Esophagus muscularis mucosa (tissue), 4 donors: ENCODE data around the gene ZER1. TPM values are rescaled to one million over a fixed set of nuclear protein-coding genes. Genes with fewer than 3 reads are reported as not detected.
"Not testable (repeated sequence)": the region's sequence is repeated elsewhere in the genome, so short reads cannot be mapped to it uniquely, and the experiment has no call there.

Experiments used
- DNase-seq: peaks from one replicate; pipeline ENCODE4 v3.0.0-alpha.2; 2017; ENCODE audit errors: extremely low spot score
- H3K27ac ChIP-seq, 4 donors: fragments of 200-600 bp; sonication (generic); replicated peaks in 1 of 4; 1 replicate in 3 of 4; 2 replicates in 1 of 4; pipeline ENCODE4 v1.5.1; 2016 to 2019; ENCODE audit warnings: mild to moderate bottlenecking in 1 of 4
- H3K27me3 ChIP-seq, 4 donors: fragments of 200-600 bp; sonication (generic); one replicate each; pipeline versions ENCODE4 v1.5.1 to v1.6.0; 2016 to 2019
- H3K36me3 ChIP-seq, 4 donors: fragments of 200-600 bp; sonication (generic); one replicate each; pipeline ENCODE4 v1.5.1; 2016 to 2019
- H3K4me1 ChIP-seq, 4 donors: fragments of 200-600 bp; sonication (generic); one replicate each; pipeline ENCODE4 v1.5.1; 2016 to 2019
- H3K4me3 ChIP-seq, 4 donors: fragments of 200-600 bp; sonication (generic); 1 replicate in 2 of 4; 2 replicates in 2 of 4; pipeline ENCODE4 v1.5.1; 2016 to 2019; ENCODE audit warnings: mild to moderate bottlenecking in 4 of 4, moderate library complexity in 1 of 4
- H3K9me3 ChIP-seq, 4 donors: fragments of 200-600 bp; sonication (generic); 1 replicate in 3 of 4; 2 replicates in 1 of 4; pipeline ENCODE4 v1.5.1; 2016 to 2019
- CTCF ChIP-seq, 3 experiments: fragments of 200-600 bp in 2 of 3; fragments of 450-650 bp in 1 of 3; sonication (generic) in 2 of 3; IDR thresholded peaks; one replicate each; pipeline ENCODE4 v1.5.1; 2017 to 2019; ENCODE audit warnings: antibody characterized with exemption in 3 of 3, mild to moderate bottlenecking in 2 of 3, moderate library complexity in 1 of 3
- EP300 ChIP-seq: sonication (generic); formaldehyde crosslinking; IDR thresholded peaks from one replicate; pipeline ENCODE4 v1.6.1; 2017; ENCODE audit warnings: antibody characterized with exemption
- POLR2A ChIP-seq: fragments of 450-650 bp; IDR thresholded peaks from one replicate; pipeline ENCODE4 v1.6.1; 2017; ENCODE audit warnings: antibody characterized with exemption, moderate library complexity, mild to moderate bottlenecking, low read depth
- POLR2AphosphoS5 ChIP-seq, 2 donors: sonication (generic); formaldehyde crosslinking; IDR thresholded peaks; one replicate each; pipeline ENCODE4 v1.6.1; 2017; ENCODE audit warnings: antibody characterized with exemption in 2 of 2
- WGBS: methylation state at CpG from one replicate; pipeline ENCODE4 v1.1.5; 2018; 5-methylcytosine and 5-hydroxymethylcytosine counted together
- intact Hi-C: fragments of 100-400 bp; cut with DNase I; formaldehyde crosslinking; loops from one replicate; pipeline ENCODE4 v1.15.1; 2023
- total RNA-seq, 4 donors: library from RNA; depleted of rRNA; stranded (reverse); fragments of >200 nt; gene quantifications; one replicate each; pipeline versions ENCODE4 v1.1.0 to v1.2.1, GENCODE V29; 2016

The ZER1 gene
- total RNA-seq, 4 donors from 2014 or later, result 56.5 to 114 (median 79.4) TPM

GRCh38 chr9:128694344-128694743 lies 77.4 kb downstream of the ZER1 start:
- no peak for TF ChIP-seq EP300
- no peak for TF ChIP-seq POLR2AphosphoS5 (IDR thresholded peaks at IDR 0.05)
- H3K36me3 ChIP-seq, result peaks cover 31 to 57% (median 51%) of the 10 kb centered on the region in 4 donors

GRCh38 chr9:128693738-128694137 lies 78.0 kb downstream of the ZER1 start:
- H3K4me3 ChIP-seq, H3K27me3 ChIP-seq, H3K27ac ChIP-seq, H3K9me3 ChIP-seq, intact Hi-C loops, DNase-seq: not testable (repeated sequence)
- Histone ChIP-seq H3K4me1 (peaks cover 14 to 22% (median 18%) of the 10 kb centered on the region in 4 donors), H3K36me3 (peaks cover 31 to 57% (median 51%) of the 10 kb centered on the region in 4 donors)
- WGBS, result 83% methylated on average over 3 of the region's 3 CpGs

More at GRCh38 chr9:128694344-128694743, 77.4 kb downstream of the ZER1 start:
- intact Hi-C loops, result no loop called here
- no peak overlapping the region for H3K27ac ChIP-seq
- 79% methylated on average over 6 of the region's 6 CpGs for WGBS
- no peaks in the 10 kb centered on the region for H3K9me3 ChIP-seq
- peaks cover 14 to 22% (median 18%) of the 10 kb centered on the region in 4 donors for H3K4me1 ChIP-seq
- H3K4me3 ChIP-seq, result no peak overlapping the region
- no peak for DNase-seq
- H3K27me3 ChIP-seq, result no peaks in the 10 kb centered on the region

DNA sequence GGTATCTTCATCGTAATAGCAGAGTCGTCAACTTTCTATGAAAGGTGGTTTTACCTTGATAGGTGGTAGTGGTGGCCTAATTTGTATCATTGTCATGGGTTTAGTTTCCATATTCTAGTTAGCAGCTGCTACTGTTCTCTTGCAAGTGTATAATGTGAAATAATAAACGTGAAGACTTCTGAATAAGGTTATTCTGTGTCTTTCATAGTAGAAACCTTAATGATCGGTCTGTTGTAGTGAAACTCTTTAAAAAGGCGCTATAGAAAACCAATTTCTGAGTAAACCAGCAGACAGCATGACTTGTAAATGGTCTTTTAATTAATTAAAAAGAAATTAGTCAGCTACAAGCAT lies 81.1 kb downstream of the ZER1 start:
- H3K4me3 ChIP-seq, result peak overlapping the region; percentile 78 to 93 (median 90)
- no peaks in the 10 kb centered on the region for H3K27me3 ChIP-seq
- H3K36me3 ChIP-seq, result peaks cover 31 to 46% (median 44%) of the 10 kb centered on the region in 4 donors
- peak overlapping the region; percentile 72 to 98 (median 90) for H3K27ac ChIP-seq
- H3K9me3 ChIP-seq, result no peaks in the 10 kb centered on the region
- WGBS, result 11% methylated on average over 5 of the region's 5 CpGs
- peaks cover 18 to 31% (median 27%) of the 10 kb centered on the region in 4 donors for H3K4me1 ChIP-seq
- DNase-seq, result no peak
- intact Hi-C loops, result no loop called here
- TF ChIP-seq EP300 (no peak), POLR2A (no peak), POLR2AphosphoS5 (IDR thresholded peaks at IDR 0.05) (no peak), CTCF (IDR thresholded peaks at IDR 0.05) (no peak)

DNA sequence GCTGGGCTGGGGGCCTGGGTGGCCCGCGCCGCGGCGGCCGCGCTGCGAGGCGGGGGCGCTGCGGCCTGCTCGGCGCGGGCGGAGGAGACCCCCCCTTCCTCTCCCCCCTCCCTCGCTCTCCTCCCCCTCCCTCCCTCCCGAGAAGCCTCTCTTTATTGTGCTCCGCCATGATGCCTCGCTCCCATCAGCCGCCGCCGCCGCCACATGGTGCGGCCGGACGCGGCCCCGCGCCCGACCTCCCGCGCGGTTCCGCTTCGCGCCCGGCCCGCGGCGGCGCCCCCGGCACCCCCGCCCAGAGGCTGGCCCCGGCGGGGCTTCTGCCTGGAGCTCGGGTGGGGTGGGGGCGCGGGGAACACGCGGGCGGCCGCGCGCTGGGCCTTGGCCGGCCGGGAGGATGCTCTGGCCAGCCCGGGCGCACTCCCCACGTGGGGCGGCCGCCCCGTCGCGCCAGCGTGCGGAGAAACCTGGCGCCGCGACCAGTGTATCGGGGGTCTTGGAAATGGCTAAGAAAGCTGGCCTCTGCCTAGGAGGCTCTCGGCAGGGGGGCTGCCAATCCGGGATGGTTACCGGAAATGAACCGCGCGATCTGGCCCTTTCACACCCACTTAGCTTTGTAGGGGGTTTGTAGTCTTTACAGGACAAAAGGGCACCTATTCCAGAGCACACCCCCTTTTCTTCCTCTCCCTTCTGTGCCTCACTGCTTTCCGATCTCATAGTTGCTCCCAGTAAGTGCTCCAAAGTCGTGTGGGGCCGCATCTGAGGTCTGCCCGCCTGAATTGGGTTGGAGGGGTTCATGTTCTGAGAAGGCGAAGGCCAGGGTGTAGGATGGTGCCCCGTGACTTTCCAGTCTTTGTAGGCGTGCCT lies 81.7 kb downstream of the ZER1 start:
- TF ChIP-seq POLR2AphosphoS5 (IDR thresholded peaks at IDR 0.05), result no peak
- no peak for TF ChIP-seq POLR2A
- TF ChIP-seq CTCF (IDR thresholded peaks at IDR 0.05), result no peak
- TF ChIP-seq EP300, result no peak
- no peaks in the 10 kb centered on the region for H3K9me3 ChIP-seq
- H3K36me3 ChIP-seq, result peaks cover 27 to 40% (median 39%) of the 10 kb centered on the region in 4 donors
- no peaks in the 10 kb centered on the region for H3K27me3 ChIP-seq
- H3K27ac ChIP-seq, result peak overlapping the region; percentile 72 to 98 (median 90)
- H3K4me1 ChIP-seq, result peaks cover 18 to 37% (median 29%) of the 10 kb centered on the region in 4 donors
- WGBS, result under 1% methylated on average over 22 of the region's 83 CpGs
- peak overlapping the region; percentile 78 to 93 (median 90) for H3K4me3 ChIP-seq
- no peak for DNase-seq
- intact Hi-C loops, result no loop called here

DNA sequence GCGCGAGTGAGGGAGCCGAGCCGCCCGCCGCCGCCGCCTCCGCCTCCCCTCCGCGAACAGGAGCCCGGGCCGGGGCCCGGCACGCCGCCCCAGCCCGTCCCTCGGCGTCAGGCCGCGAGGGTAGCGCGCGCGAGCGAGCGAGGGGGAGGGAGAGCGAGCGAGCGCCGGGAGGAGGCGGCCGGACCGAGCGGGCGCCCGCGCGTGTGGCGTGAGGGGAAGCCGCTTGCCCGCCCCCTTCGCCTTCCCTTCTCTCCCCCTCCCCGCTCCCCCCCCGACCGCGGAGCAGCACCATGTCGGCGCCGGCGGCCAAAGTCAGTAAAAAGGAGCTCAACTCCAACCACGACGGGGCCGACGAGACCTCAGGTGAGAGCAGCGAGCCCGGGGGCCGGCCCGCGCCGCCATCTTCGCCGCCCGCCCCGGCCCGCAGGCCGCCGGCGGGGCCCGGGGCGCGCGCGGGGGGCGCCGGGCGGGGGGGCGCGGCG lies 82.4 kb downstream of the ZER1 start:
- TF ChIP-seq CTCF (IDR thresholded peaks at IDR 0.05) (no peak), EP300 (no peak), POLR2AphosphoS5 (IDR thresholded peaks at IDR 0.05) (no peak), POLR2A (no peak)
- Histone ChIP-seq H3K36me3 (peaks cover 24 to 34% (median 33%) of the 10 kb centered on the region in 4 donors), H3K4me1 (peaks cover 24 to 44% (median 37%) of the 10 kb centered on the region in 4 donors), H3K4me3 (peak overlapping the region; percentile 78 to 93 (median 90)), H3K27ac (peak overlapping the region; percentile 92 to 98 (median 97)), H3K27me3 (no peaks in the 10 kb centered on the region), H3K9me3 (no peaks in the 10 kb centered on the region)
- WGBS, result 5% methylated on average over 4 of the region's 80 CpGs
- DNase-seq, result no peak
- intact Hi-C loops, result no loop called here
